NOMO-1 (cell line): ENCODE results near the gene LYSMD2.
"Not testable (repeated sequence)": the region's sequence is repeated elsewhere in the genome, so short reads cannot be mapped to it uniquely, and the experiment has no call there.

Source experiments
- DNase-seq, 2 experiments: peaks; one replicate each; lab custom pipeline; 2025; ENCODE audit not compliant: unreplicated experiment in 2 of 2; lab: John Stamatoyannopoulos, UW

Gene LYSMD2

GRCh38 chr15:51737522-51738305, at the start of gene LYSMD2:
Gene LYSMD2, minus strand, starts transcription at chr15:51737655. Its CDS starts 33 bp downstream, at chr15:51737622.
- peak; percentile 48 to 58 for DNase-seq

GRCh38 chr15:51787130-51787529, 49.7 kb upstream of the LYSMD2 start:
- DNase-seq = not testable (repeated sequence)

- DNase-seq = no peak
Observed at GRCh38 chr15:51783967-51784366, 46.5 kb upstream of the LYSMD2 start.

- peak in 1 of 2 experiments; percentile 8 for DNase-seq
Observed at GRCh38 chr15:51782357-51782896, 45.0 kb upstream of the LYSMD2 start.

GRCh38 chr15:51781506-51781905, 44.1 kb upstream of the LYSMD2 start:
- DNase-seq = no peak

GRCh38 chr15:51780636-51781035, 43.2 kb upstream of the LYSMD2 start:
- DNase-seq = no peak

- peak; percentile 61 to 73 for DNase-seq
Observed at GRCh38 chr15:51776952-51777569, 39.6 kb upstream of the LYSMD2 start.

- DNase-seq = peak; percentile 26 to 40
Observed at GRCh38 chr15:51775967-51776816, 38.7 kb upstream of the LYSMD2 start.

- DNase-seq = no peak
Observed at GRCh38 chr15:51774916-51775315, 37.5 kb upstream of the LYSMD2 start.

- no peak for DNase-seq
Observed at GRCh38 chr15:51771773-51772172, 34.3 kb upstream of the LYSMD2 start.

GRCh38 chr15:51770902-51771301, 33.4 kb upstream of the LYSMD2 start:
- DNase-seq = no peak

- DNase-seq = peak; percentile 56
Observed at GRCh38 chr15:51768018-51768417, 30.6 kb upstream of the LYSMD2 start.

- peak; percentile 11 to 16 for DNase-seq
Observed at GRCh38 chr15:51766341-51766740, 28.9 kb upstream of the LYSMD2 start.

- DNase-seq = no peak
Observed at GRCh38 chr15:51765751-51766150, 28.3 kb upstream of the LYSMD2 start.

- no peak for DNase-seq
Observed at GRCh38 chr15:51760805-51761204, 23.4 kb upstream of the LYSMD2 start.

- DNase-seq = no peak
Observed at GRCh38 chr15:51759557-51760070, 22.2 kb upstream of the LYSMD2 start.

GRCh38 chr15:51758645-51759044, 21.2 kb upstream of the LYSMD2 start:
- DNase-seq = no peak

GRCh38 chr15:51757450-51757849, 20.0 kb upstream of the LYSMD2 start:
- DNase-seq = no peak

GRCh38 chr15:51756482-51756881, 19.0 kb upstream of the LYSMD2 start:
- DNase-seq = peak; percentile 49 to 93

GRCh38 chr15:51755790-51756189, 18.3 kb upstream of the LYSMD2 start:
- peak in 1 of 2 experiments; percentile 18 for DNase-seq

- DNase-seq = peak in 1 of 2 experiments; percentile 30
Observed at GRCh38 chr15:51754267-51754666, 16.8 kb upstream of the LYSMD2 start.
